HFFc6 (cell line): ENCODE measurements around the gene LZTS2. TPM values are rescaled to one million over a fixed set of nuclear protein-coding genes. Genes with fewer than 3 reads are reported as not detected.

Experiments used
- DNase-seq: peaks from one replicate; pipeline ENCODE4 v3.0.0-alpha.2; 2018
- H3K27ac Mint-ChIP-seq: 2 replicates; pipeline ENCODE4 v1.8.0; 2020; ENCODE audit warnings: mild to moderate bottlenecking, mixed read lengths
- H3K27me3 Mint-ChIP-seq: 2 replicates; pipeline ENCODE4 v1.8.0; 2021; ENCODE audit warnings: mild to moderate bottlenecking, moderate library complexity, mixed read lengths; ENCODE audit not compliant: insufficient read depth
- H3K36me3 Mint-ChIP-seq: 2 replicates; pipeline ENCODE4 v1.8.0; 2021; ENCODE audit warnings: low read depth, mixed read lengths
- H3K4me1 Mint-ChIP-seq: 2 replicates; pipeline ENCODE4 v1.8.0; 2020; ENCODE audit warnings: low read depth, mixed read lengths
- H3K4me3 Mint-ChIP-seq: 2 replicates; pipeline ENCODE4 v1.8.0; 2020; ENCODE audit warnings: mild to moderate bottlenecking, moderate library complexity, mixed read lengths
- H3K9me3 Mint-ChIP-seq: 2 replicates; pipeline ENCODE4 v1.8.0; 2020; ENCODE audit warnings: mild to moderate bottlenecking, mixed read lengths
- CTCF ChIP-seq: fragments of 200-600 bp; sonication (generic); IDR thresholded peaks from 2 replicates; pipeline ENCODE4 v1.5.0; 2021; ENCODE audit warnings: antibody characterized with exemption, mild to moderate bottlenecking
- total RNA-seq, 6 experiments: library from RNA; stranded (reverse); fragmentation: NEBNext Ultra II Directional; extraction: Animal tissue kit (Norgen Biotek cat#: 25700); gene quantifications; 2 replicates in 1 of 6; 3 replicates in 5 of 6; pipeline ENCODE4 v1.2.3, GENCODE V29; 2021

LZTS2 gene
- total RNA-seq, 6 experiments from 2014 or later = 66.8 to 80.5 (median 74.6) TPM

- Mint-ChIP-seq H3K9me3 (no peaks in the 10 kb centered on the region), H3K27me3 (peaks cover 1% of the 10 kb centered on the region), H3K27ac (peak overlapping the region; percentile 100), H3K4me1 (peaks cover 33% of the 10 kb centered on the region), H3K4me3 (no peak overlapping the region; the same call in 1 of the 2 replicates), H3K36me3 (peaks cover 23% of the 10 kb centered on the region)
- no peak for TF ChIP-seq CTCF
- no peak for DNase-seq
Observed at GRCh38 chr10:101040851-101041250, 41.2 kb downstream of the LZTS2 start.

GRCh38 chr10:101041252-101041761, 41.7 kb downstream of the LZTS2 start:
- Mint-ChIP-seq H3K4me3 (no peak overlapping the region; the same call in 1 of the 2 replicates), H3K27ac (peak overlapping the region; percentile 100)

GRCh38 chr10:101042118-101042517, 42.5 kb downstream of the LZTS2 start:
- Mint-ChIP-seq H3K4me1 (peaks cover 45% of the 10 kb centered on the region), H3K27me3 (peaks cover 7% of the 10 kb centered on the region), H3K4me3 (peak overlapping the region; percentile 97), H3K36me3 (peaks cover 17% of the 10 kb centered on the region), H3K9me3 (no peaks in the 10 kb centered on the region), H3K27ac (peak overlapping the region; percentile 100)
- no peak for TF ChIP-seq CTCF
- DNase-seq = no peak

More at GRCh38 chr10:101041252-101041761, 41.7 kb downstream of the LZTS2 start:
- peaks cover 37% of the 10 kb centered on the region for H3K4me1 Mint-ChIP-seq
- DNase-seq = peak; percentile 82
- no peaks in the 10 kb centered on the region for H3K9me3 Mint-ChIP-seq
- TF ChIP-seq CTCF = peak; percentile 91
- peaks cover 19% of the 10 kb centered on the region for H3K36me3 Mint-ChIP-seq
- H3K27me3 Mint-ChIP-seq = peaks cover 2% of the 10 kb centered on the region

GRCh38 chr10:101042667-101043362, 43.2 kb downstream of the LZTS2 start:
- DNase-seq = peak; percentile 94
- Mint-ChIP-seq H3K4me3 (peak overlapping the region; percentile 97), H3K9me3 (no peaks in the 10 kb centered on the region), H3K4me1 (peaks cover 48% of the 10 kb centered on the region), H3K27ac (peak overlapping the region; percentile 100), H3K27me3 (peaks cover 8% of the 10 kb centered on the region), H3K36me3 (peaks cover 10% of the 10 kb centered on the region)
- no peak for TF ChIP-seq CTCF

- Mint-ChIP-seq H3K4me1 (peaks cover 49% of the 10 kb centered on the region), H3K27me3 (peaks cover 8% of the 10 kb centered on the region), H3K36me3 (peaks cover 5% of the 10 kb centered on the region), H3K27ac (peak overlapping the region; percentile 100), H3K4me3 (peak overlapping the region; percentile 97), H3K9me3 (no peaks in the 10 kb centered on the region)
- no peak for DNase-seq
- TF ChIP-seq CTCF = no peak
Observed at GRCh38 chr10:101043363-101043707, 43.7 kb downstream of the LZTS2 start.
